Vagina (tissue), 2 donors: ENCODE measurements around the gene ANGPT4.

ENCODE experiments used
- POLR2A ChIP-seq, 2 donors: fragments of 450-650 bp; IDR thresholded peaks; one replicate each; pipeline ENCODE4 v1.6.1; 2017; ENCODE audit warnings: antibody characterized with exemption in 2 of 2, mild to moderate bottlenecking in 2 of 2, moderate library complexity in 2 of 2
- POLR2AphosphoS5 ChIP-seq, 2 donors: sonication (generic); formaldehyde crosslinking; IDR thresholded peaks; one replicate each; pipeline ENCODE4 v1.9.0; 2017; ENCODE audit warnings: antibody characterized with exemption in 2 of 2, mild to moderate bottlenecking in 2 of 2, low read depth in 1 of 2; ENCODE audit not compliant: insufficient read depth in 1 of 2
- TF ChIP-seq, protein P1 (sequence below), 3 experiments: fragments of 450-650 bp in 2 of 3; fragments of 200-600 bp in 1 of 3; sonication (generic) in 1 of 3; IDR thresholded peaks; one replicate each; pipeline ENCODE4 v1.5.1; 2017 to 2019; ENCODE audit warnings: antibody characterized with exemption in 3 of 3, mild to moderate bottlenecking in 2 of 3, moderate library complexity in 2 of 3

DNA sequence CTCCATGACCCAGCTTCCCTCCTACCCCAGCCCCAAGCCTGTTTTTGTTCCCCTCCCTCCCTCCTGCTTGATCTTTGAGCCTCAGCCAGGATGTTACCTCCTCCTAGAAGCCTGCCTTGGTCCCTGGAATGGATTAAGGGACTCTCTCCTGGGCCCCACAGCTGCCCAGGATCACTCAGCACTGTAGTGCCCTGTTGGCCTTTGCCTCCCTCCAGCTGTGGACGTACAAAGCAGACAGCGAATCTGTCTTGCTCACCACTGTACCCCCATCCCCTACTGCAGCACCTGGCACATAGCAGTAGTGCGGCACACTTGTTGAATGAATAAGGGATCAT, 94.4 kb downstream of the ANGPT4 start:
- TF ChIP-seq, protein P1, sequence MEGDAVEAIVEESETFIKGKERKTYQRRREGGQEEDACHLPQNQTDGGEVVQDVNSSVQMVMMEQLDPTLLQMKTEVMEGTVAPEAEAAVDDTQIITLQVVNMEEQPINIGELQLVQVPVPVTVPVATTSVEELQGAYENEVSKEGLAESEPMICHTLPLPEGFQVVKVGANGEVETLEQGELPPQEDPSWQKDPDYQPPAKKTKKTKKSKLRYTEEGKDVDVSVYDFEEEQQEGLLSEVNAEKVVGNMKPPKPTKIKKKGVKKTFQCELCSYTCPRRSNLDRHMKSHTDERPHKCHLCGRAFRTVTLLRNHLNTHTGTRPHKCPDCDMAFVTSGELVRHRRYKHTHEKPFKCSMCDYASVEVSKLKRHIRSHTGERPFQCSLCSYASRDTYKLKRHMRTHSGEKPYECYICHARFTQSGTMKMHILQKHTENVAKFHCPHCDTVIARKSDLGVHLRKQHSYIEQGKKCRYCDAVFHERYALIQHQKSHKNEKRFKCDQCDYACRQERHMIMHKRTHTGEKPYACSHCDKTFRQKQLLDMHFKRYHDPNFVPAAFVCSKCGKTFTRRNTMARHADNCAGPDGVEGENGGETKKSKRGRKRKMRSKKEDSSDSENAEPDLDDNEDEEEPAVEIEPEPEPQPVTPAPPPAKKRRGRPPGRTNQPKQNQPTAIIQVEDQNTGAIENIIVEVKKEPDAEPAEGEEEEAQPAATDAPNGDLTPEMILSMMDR (IDR thresholded peaks at IDR 0.05), result no peak
- TF ChIP-seq POLR2AphosphoS5 (IDR thresholded peaks at IDR 0.05; ENCODE audit: insufficient read depth in 1 of 2, low read depth in 1 of 2) (no peak), POLR2A (IDR thresholded peaks at IDR 0.05) (no peak)
